Measurements from ENCODE around the gene NCKAP5.

- TF ChIP-seq POLR2A (IDR thresholded peaks at IDR 0.05; ENCODE audit: low read depth, low read length), result no peak
- no peak for TF ChIP-seq TAF1 (IDR thresholded peaks at IDR 0.05; ENCODE audit: borderline replicate concordance, low read depth, low read length)
- no peak for TF ChIP-seq POLR2AphosphoS5 (IDR thresholded peaks at IDR 0.05; ENCODE audit: low read depth, low read length)
These were observed 458.1 kb downstream of the NCKAP5 start for GRCh38 chr2:133110201-133110600.

Measured in GM12892 (cell line).